A204.1 (cell line): ENCODE data around the gene SLC35F6.
"Not testable (repeated sequence)": the region's sequence is repeated elsewhere in the genome, so short reads cannot be mapped to it uniquely, and the experiment has no call there.

Source experiments
- FAIRE-seq: peaks from 2 replicates; lab custom pipeline; 2012; peaks lifted over from hg19 to GRCh38; lab: Jason Lieb, UNC

SLC35F6 gene

GRCh38 chr2:26756337-26756736 lies 7.7 kb upstream of the SLC35F6 start:
- no peak for FAIRE-seq

- no peak for FAIRE-seq
Measured at GRCh38 chr2:26757873-26758789, 6.0 kb upstream of the SLC35F6 start.

GRCh38 chr2:26758790-26759321 lies 5.2 kb upstream of the SLC35F6 start:
- FAIRE-seq: no peak

DNA sequence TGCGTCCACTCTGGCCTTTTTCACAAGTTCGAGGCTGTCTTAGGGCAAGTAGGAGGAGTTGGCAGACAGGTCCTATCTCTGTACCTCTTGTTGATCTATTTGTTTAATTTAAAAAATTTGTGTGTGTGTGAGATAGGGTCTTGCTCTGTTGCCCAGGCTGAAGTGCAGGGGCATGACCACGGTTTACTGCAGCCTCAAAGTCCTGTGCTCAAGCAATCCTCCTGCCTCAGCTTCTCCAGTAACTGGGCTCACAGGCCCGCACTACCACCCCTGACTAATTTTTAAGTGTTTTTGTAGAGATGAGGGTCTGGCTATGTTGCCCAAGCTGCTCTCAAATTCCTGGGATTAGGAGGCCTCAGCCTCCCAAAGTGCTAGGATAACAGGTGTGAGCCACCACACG lies 4.2 kb upstream of the SLC35F6 start:
- no peak for FAIRE-seq

- FAIRE-seq: not testable (repeated sequence)
Measured at GRCh38 chr2:26760991-26761390, 3.1 kb upstream of the SLC35F6 start.

- FAIRE-seq: no peak
Measured at GRCh38 chr2:26763019-26763418, 1.1 kb upstream of the SLC35F6 start.

GRCh38 chr2:26764906-26765305 lies 822 bp downstream of the SLC35F6 start:
- no peak for FAIRE-seq

DNA sequence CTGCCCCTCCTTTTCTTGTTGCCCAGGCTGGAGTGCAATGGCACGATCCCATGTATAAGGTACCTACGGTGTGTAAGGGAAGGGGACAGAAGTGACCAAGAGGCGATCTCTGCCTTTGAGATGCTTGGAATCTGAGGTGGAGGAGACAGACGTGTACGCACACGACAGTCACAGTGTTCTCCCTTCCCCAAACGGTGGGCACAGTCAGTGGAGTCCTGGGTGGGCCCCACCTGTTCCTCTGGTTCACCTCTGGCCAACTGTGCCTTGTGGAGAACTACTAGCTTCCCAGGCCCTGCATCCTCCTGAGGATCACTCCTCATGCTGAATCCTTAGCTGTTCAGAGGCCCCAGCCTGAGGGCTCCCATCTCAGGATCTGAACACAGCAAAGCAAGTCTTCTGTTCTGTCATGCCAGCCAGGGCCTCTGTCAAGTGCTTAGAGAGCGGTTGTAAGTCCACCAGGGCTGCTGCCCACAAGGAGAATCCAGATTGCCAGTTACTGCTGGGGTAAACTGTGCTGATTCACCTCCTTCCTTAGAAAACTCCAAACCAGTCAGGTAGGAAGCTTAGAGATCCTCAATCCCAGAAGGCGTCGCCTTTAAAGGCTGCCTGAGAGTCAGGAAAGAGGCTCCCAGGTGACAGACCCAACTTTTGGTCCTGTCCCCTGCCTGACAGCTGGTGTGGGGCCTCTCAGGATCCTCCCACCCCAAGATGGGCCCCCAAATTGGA lies 1.6 kb downstream of the SLC35F6 start:
- FAIRE-seq: no peak

DNA sequence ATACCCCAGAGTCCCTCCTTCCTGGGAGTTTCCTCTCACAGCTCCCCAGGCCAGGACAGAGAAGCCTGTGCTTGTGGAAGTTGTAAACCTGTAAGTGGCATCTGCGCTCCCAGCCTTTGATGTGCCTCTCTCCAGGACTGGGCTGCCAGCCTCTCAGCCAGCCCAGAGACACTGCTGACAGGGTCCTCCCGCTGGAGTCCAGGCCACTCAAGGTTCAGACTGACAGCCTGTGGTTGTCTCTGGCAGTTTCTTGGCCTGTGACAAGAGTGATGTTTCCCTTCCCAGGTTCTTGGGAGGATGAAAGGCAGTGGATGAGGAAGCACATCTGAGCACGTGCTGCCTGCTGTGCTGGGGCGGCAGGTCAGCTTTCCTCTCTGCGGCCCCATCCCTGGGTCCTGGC lies 3.0 kb downstream of the SLC35F6 start:
- FAIRE-seq: no peak

- FAIRE-seq: no peak
Measured at GRCh38 chr2:26767894-26768487, 3.9 kb downstream of the SLC35F6 start.

GRCh38 chr2:26768759-26769088 lies 4.6 kb downstream of the SLC35F6 start:
- FAIRE-seq: no peak

GRCh38 chr2:26769089-26769761 lies 5.1 kb downstream of the SLC35F6 start:
- FAIRE-seq: no peak

DNA sequence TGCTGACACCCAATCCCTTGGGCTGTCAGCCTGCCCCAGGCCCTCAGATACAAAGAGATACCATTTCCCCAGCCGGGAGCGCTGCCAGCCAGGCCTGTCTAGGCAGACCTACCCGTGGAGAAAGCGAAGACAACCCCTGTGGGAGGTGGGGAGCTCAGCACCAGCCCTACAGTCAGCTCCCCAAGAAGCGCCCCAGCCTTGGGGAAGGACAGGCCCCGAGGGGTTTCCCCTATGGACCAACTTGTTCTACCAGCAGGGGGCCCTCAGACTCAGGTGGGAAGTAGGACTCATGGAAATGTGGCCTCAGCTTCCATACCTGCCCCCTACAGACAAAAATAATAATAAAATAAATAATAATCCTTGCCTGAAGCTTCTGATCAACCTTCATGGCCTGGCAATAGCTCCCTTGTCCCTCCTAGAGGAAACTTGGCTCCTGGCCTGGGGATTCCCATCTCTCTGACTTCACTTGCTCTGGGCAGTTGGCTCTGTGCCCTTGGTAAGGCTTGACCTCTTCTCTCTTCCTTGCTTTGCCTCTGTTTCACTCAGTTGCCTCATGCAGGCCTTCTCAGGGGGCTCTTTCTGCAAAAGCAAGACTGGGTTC lies 7.0 kb downstream of the SLC35F6 start:
- FAIRE-seq: no peak

DNA sequence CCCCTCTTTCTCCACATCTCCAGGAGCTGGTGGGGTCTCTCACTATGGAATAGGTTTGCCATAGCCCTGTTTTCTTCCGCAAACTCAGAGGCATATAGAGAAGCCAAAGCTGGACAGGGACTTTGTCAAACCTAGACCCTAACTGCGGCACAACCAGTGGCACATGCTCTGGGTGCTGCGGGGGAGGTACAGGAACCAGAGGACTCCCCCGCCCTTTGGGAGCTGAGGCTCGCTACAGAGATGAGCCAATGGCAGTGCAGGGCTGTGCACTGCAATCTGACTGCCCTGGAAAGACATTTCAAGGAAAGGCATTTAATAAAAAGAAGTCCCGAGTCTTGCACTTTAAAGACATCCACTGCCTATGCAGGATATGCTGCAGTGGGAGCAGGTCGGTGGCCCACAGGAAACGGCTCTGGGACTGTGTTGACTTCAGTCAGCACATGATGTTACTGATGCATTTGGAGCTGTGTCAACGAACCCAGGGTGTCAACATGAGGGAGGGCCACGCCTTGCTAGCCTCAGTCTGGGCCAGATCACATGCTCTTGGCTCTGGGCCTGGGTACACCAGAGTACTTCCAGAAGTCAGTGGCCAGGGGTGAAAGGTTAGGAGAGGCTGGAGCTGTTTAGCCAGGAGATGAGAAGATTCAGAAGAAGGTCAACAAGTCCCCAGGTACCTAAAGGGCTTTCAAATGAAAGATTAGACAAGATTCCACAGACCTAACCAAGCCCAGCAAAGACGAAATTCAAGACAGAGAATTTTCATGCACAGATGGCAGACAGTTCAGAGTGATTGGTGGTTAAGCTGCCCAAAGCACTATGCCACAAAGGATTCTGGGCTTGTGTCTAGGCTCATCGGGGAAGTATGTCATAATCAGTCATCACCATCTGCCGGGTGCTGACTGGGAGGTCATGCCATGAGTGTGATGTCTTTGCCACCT lies 8.2 kb downstream of the SLC35F6 start:
- no peak for FAIRE-seq

- FAIRE-seq: no peak
Measured at GRCh38 chr2:26776195-26776800, 12.2 kb downstream of the SLC35F6 start.

DNA sequence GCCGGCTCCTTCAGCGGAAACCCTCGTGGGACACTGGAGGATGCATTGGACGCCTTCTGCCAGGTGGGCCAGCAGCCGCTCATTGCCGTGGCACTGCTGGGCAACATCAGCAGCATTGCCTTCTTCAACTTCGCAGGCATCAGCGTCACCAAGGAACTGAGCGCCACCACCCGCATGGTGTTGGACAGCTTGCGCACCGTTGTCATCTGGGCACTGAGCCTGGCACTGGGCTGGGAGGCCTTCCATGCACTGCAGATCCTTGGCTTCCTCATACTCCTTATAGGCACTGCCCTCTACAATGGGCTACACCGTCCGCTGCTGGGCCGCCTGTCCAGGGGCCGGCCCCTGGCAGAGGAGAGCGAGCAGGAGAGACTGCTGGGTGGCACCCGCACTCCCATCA lies 14.0 kb downstream of the SLC35F6 start:
- no peak for FAIRE-seq

DNA sequence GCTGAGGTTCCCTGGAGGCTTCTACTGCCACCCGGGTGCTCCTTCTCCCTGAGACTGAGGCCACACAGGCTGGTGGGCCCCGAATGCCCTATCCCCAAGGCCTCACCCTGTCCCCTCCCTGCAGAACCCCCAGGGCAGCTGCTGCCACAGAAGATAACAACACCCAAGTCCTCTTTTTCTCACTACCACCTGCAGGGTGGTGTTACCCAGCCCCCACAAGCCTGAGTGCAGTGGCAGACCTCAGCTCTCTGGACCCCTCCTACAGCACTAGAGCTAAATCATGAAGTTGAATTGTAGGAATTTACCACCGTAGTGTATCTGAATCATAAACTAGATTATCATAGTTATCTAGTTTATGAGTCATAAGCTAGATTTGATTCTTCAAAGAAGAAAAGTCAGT lies 14.4 kb downstream of the SLC35F6 start:
- no peak for FAIRE-seq

DNA sequence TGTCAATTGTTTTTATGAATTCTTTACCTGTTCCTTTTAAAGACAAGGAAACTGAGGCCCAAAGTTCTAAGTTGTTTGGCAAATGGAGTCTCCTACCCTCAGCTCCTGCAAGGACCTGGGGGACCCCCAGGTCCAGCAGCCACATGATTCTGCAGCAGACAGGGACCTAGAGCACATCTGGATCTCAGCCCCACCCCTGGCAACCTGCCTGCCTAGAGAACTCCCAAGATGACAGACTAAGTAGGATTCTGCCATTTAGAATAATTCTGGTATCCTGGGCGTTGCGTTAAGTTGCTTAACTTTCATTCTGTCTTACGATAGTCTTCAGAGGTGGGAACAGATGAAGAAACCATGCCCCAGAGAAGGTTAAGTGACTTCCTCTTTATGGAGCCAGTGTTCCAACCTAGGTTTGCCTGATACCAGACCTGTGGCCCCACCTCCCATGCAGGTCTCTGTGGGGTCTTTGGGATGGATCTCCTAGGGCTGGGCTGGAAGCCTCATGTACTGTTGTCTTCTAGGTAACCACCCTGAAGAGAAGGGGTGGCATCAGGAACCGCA lies 16.2 kb downstream of the SLC35F6 start:
- FAIRE-seq: no peak

DNA sequence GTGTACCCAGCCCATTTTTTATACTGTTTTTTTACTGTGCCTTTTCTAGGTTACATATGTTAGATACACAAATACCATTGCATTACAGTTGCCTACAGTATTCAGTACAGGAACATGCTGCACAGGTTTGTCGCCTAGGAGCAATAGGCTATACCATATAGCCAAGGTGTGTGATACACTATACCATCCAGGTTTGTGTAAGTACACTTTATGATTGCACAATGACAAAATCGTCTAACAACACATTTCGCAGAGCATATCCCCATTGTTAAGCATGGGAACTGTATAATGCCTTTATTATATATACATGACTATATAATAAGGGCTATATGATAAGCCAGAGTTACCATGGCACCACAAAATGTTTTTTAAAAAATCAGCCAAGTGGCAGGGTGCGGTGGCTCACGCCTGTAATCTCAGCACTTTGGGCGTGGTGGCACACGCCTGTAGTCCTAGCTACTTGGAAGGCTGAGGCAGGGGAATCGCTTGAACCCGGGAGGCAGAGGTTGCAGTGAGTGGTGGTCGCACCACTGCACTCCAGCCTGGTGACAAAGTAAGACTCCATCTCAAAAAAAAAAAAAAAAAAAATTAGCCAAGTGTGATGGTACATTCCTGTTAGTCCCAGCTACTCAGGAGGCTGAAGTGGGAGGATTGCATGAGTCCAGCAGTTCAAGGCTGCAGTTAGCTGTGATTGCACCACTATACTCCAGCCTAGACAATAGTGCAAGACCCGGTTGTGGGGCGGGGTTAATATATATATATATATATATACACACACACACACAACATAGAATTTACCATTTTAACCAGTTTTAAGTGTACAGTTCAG lies 19.0 kb downstream of the SLC35F6 start:
- no peak for FAIRE-seq
